GM19438 (cell line): ENCODE data around the gene NECTIN4.
"Not testable (repeated sequence)": the region's sequence is repeated elsewhere in the genome, so short reads cannot be mapped to it uniquely, and the experiment has no call there.

ENCODE experiments used
- ATAC-seq: cut with Tn5 transposase; IDR thresholded peaks from one replicate; pipeline ENCODE4 v1.9.1; 2021; ENCODE audit warnings: low read depth; ENCODE audit not compliant: unreplicated experiment

The NECTIN4 gene

DNA sequence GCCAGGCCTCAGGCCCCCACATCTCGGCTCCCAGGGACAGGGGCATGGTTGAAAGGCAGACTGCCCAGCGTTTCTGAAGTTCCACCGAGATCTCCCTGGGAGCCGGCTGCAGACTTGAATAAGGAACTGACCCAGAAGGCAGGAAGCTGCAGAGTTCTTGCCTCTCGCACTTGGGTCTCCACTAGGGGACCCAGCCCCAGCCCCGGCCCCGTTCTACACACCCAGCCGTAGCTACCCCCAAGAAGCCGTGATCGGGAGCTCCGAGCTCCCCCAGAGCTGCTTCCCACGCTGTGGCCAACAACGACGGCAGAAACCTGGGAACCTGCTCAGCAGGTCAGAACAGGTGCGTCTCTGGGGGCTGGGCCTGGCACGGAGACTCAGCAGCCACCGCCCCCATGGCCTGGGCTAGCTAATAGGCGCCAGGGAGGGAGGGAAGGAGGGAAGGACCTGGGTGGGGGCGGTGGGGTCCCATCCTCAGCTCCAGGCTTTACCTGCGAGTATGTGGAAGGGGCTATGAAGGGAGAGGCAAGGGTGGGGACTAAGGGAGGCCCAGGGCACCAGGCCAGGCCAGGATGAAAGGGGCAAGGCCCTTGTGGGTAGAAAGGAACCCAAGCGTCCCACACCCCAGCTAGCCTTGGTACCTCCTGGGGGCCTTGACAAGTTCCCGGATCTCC is at the start of gene NECTIN4:
Gene NECTIN4 (minus strand): TSS at position 308 of the 674 bp plus-strand sequence. CDS start 262 bp downstream, at position 46.
- no peak for ATAC-seq

DNA sequence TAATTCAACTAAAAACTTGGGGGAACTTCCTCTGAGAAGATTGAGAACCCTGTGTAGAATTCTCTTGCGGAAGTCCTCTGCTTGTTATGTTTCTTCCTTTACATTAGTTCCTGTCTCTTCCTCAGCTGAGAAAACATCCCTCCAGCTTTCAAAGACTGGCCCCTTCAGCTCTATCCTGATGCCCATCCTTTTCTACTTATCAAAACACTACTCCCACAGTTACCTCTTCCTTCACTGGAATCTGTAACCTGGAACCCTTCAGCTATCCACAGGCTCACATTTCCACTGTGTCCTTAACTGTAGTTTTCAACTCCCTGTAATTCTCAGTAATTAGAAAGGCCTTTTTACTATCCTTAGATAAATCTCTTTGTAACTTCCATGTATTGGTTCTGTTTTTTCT is 49.1 kb upstream of the NECTIN4 start:
- no peak for ATAC-seq

DNA sequence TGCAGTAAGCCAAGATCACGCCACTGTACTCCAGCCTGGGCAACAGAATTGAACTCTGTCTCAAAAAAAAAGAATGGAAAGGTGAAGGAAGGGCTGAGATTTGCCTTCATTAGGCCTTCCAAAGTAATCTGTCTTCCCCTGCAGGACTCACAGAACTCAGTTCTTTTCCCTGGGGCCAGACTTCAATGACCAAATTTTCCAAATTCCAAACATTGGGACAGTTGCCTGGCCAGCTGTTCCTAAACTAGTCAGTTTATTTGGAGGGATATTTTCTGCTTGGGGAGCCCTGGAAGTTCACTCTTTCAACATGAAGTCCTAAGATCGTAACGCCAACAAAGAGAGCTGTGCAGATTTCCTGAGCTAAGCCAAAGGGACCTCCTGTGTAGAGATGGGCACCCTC is 48.5 kb upstream of the NECTIN4 start:
- ATAC-seq = no peak

DNA sequence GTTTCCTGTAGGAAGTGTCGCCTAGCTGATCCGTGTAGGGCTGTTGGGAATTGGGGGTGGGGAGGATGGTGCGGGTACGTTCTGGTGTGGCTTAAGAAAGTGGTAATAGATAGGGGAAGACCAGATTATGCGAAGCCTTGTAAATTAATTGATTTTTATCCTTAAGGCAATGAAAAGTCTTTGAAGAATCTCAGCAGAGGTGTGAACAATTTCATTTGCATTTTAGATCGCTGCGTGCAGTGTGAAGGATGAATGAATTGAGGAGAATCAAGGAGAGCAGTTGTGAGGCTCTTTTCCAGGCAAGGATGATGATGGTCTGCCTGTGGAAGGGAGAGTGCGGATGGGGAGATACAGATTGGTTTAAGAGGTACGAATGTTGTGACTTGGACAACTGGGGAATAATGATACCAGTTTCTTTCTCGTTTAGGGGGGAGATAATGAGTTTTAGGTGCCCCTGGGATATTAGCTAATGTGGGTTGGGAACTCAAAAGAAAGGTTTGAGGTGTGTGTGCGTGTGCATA is 43.9 kb upstream of the NECTIN4 start:
- ATAC-seq = no peak

DNA sequence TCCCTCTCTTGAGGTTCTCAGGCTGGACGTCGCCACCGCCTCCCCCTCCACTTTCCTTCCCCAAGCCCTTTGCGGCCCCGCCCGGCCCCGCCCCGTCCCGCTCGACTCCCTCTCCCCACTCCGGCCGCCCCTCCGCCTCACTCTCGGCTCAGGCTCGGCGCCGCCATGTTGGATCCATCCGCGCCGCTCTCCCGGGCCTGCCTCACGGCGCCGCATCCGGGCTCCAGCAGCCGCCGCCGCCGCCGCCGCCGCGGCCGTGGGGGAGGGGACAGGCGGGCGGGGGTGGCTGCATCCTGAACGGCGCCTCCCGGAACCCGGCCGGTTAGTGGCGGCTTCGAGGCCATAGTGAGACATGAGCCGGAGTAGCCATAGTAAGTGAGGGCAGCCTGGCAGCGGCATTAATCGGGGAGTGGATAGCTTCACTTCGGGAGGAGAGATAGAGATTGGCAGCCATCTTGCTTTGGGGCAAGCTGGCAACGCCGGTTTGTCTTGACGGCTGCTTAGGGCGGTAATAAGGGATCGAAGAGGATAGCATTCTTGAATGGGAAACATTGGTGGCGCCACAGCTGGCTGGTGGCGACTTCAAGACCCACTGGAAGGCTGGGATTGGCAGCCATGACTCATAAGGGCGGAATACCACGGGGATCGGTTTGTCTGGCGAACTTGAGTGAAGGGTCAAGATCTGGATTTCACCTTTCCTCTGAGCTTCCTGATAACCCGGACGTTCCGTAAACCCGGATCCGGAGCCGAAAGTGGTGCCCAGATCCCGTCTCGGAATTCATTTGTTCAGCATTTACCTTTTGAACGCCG is 43.3 kb upstream of the NECTIN4 start, which contains the start of gene DEDD:
Gene DEDD (minus strand): TSS at position 258 of the 810 bp plus-strand sequence. CDS start 8,205 bp downstream, outside the sequence.
- ATAC-seq = peak; percentile 97

DNA sequence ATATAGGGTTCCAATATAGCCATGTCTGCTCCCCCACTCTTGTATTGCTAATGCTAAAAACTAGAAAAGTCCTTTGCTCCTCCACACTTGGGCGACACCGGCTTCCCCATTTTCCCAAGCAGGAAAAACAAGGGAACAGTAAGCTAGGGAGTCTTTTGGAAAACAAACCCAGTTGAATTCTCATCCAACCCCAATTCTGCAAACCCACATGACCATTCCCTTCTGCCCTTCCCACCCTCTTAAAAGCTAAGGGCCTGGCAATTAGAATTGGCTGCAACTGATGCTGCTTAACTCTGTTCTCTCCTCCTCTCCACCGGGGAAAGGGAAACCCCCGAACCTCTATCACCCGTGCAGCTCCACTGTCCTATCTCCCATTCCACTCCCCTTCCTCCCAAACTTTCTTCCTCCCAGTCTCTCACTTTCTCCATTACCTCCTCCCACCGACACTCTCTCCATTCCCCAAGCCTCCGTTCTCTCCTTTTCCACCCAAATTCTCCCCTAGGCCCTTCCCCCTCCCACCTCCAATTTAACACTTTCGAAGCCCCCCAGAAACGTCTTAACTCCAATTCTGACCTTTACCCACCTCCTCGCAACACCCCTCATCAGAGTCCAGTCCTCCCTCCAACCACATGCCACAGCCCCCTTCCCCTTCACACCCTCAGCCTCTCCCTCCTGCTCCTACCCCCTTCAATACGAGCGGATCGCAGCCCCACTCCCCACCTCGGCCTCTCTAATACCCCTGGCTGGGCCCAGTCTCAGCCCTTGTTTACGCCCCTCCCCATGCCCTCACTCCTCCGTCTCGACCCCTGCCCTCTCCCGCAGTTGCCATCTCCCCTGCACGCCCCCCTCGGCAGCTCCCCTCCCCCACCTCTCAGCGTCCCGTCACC is 42.4 kb upstream of the NECTIN4 start:
- ATAC-seq = no peak

- ATAC-seq = no peak
Observed at GRCh38 chr1:161130266-161130665, 40.9 kb upstream of the NECTIN4 start.

- ATAC-seq = no peak
Observed at GRCh38 chr1:161128591-161129420, 39.4 kb upstream of the NECTIN4 start.

- no peak for ATAC-seq
Observed at GRCh38 chr1:161127649-161128048, 38.3 kb upstream of the NECTIN4 start.

- ATAC-seq = no peak
Observed at GRCh38 chr1:161122967-161123366, 33.6 kb upstream of the NECTIN4 start.

- ATAC-seq = no peak
Observed at GRCh38 chr1:161121834-161122233, 32.5 kb upstream of the NECTIN4 start.

DNA sequence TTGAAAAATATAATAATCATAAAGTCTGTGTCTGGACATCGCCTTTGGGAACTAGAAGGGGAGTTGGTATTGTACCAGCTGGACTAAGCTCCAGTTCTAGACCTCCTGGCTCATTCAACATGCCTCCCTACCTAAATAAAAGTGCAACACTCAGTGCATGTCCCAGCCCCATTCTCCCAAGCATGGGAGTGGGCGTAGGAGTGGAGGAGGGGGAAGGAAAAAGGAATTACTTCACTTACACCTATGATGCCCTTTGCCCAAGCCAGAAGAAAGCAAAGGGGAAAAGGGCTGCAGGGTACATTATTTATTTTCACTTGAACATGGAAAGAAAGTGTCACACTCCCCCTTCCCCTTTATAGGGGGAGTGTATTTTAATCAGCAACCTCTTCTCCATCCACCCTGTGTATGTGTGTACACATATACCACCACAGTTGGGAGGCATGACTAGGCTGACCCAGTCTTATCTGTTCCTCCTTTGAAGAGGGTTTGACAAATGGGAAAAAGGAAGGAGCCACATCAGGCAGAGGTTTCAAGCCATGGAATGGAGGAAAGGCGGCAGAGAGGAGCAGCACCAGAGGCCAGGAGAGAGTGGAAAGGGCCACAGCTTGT is 31.8 kb upstream of the NECTIN4 start:
- ATAC-seq = no peak

- ATAC-seq = no peak
Observed at GRCh38 chr1:161119092-161119903, 29.9 kb upstream of the NECTIN4 start.

DNA sequence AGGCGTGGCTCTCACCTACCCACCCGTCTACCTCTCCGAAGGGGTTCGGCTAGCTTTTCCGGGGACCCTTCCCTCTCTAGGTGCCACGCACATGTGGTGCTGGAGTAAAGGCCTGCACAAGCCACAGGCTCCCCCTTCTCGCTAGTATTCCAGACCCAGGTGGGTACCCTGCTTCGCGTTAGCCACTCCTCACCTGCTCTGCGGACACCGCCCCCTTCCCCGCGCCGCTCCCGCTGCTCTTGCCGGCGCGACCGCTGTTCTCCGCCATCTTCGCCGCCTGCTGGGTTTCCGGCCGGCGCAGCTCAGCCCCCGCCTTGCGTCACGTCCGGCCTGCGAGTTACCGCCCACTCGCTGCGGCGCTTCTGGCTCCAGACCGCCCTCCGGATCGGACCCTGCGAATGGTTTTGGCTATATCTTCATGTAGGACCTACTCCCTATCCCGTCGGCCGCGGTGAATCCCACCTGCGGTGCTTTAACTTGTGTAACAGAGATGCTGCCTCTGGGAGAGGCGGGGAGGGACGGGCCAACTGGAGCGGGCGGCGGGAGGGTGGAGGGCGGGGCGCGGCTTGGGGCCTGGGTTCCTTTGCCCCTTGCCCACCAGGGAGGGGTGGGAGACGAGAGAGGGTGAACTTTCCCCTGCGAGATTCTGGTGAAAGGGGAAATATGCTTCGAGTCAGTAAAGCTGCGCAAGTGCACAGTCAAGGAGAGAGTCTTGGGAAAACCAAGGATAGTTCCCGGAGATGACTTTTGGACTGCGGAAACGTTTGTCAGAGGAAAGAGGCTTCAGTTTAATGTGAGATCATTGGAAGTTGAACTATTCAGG is 28.6 kb upstream of the NECTIN4 start, which contains the start of the genes NIT1 and PFDN2:
Gene NIT1 (plus strand): TSS at position 347 of the 823 bp plus-strand sequence. CDS start 72 bp downstream, at position 419.
Gene PFDN2 (minus strand): TSS at position 279 of the 823 bp plus-strand sequence. CDS start 11 bp downstream, at position 268.
- peak; percentile 80 for ATAC-seq

GRCh38 chr1:161115961-161116360 is 26.6 kb upstream of the NECTIN4 start:
- ATAC-seq = not testable (repeated sequence)

GRCh38 chr1:161115132-161115711 is 25.9 kb upstream of the NECTIN4 start:
- ATAC-seq = no peak

DNA sequence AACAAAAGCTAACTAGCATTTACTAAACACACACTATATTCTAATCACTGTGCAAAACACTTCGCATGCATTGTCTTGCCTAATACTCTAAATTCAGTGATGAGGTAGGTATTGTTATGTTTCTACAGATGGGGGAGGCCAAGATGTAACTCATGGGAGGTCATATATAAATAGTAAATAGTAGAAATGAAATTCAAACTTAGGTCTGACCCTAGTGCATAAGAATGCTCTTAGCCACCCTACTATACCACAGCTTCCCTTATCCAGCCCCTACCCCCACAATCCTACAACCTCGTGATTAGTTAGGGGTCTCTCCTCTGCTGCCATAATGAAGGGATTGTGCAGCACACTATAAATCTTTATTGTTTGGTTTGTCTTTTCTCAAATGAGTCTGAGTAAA is 25.2 kb upstream of the NECTIN4 start:
- no peak for ATAC-seq
